K562 (cell line): Measurements from ENCODE around the gene ALKBH7. TPM values are rescaled to one million over a fixed set of nuclear protein-coding genes. Genes with fewer than 3 reads are reported as not detected.

Experiments
- ATAC-seq: fragments of 200-7000 bp; cut with Tn5 transposase; 3 replicates; pipeline ENCODE4 v1.9.1; 2020; ENCODE audit warnings: moderate library complexity
- BruUV-seq: library from RNA; stranded (reverse); fragments of 400-500 nt; replicated peaks from 2 replicates; lab custom pipeline; 2021; lab: Mats Ljungman, UMichigan
- CTCF ChIA-PET: fragments of 300-600 bp; formaldehyde crosslinking; extraction: SDS; loops from one replicate; lab custom pipeline; 2021; ENCODE audit warnings: low intra/inter-chr PET ratio; lab: Yijun Ruan, JAX
- POLR2A ChIA-PET: fragments of 300-600, 350-650 bp; sonication (Branson Sonifier 250); formaldehyde crosslinking; extraction: SDS; loops from one replicate; lab custom pipeline; 2021; ENCODE audit warnings: antibody characterized with exemption, inconsistent platforms; lab: Yijun Ruan, JAX
- DNase-seq, 4 experiments: peaks; one replicate each; pipeline versions ENCODE4 v3.0.0 to v3.0.0-alpha.2; 2011 to 2018; ENCODE audit warnings: low spot score in 3 of 4, mixed read lengths in 3 of 4; ENCODE audit errors: extremely low read depth in 1 of 4
- FAIRE-seq: peaks from 2 replicates; lab custom pipeline; 2011; peaks lifted over from hg19 to GRCh38; lab: Jason Lieb, UNC
- H2AFZ ChIP-seq: 2 replicates; pipeline ENCODE4 v1.6.0; 2011; ENCODE audit warnings: low read depth, low read length, control low read depth, inconsistent platforms
- H3K27ac ChIP-seq: fragments of 200-600 bp; 3 replicates; pipeline ENCODE4 v1.8.0; 2011; ENCODE audit warnings: low read depth, mild to moderate bottlenecking, control low read depth, inconsistent platforms, low read length, moderate library complexity, mixed read lengths; ENCODE audit errors: extremely low read depth
- H3K27me3 ChIP-seq, 2 experiments: fragments of 300-600 bp in 1 of 2; 2 replicates in 1 of 2; 3 replicates in 1 of 2; pipeline versions ENCODE4 v1.6.0 to v1.8.0; 2011; ENCODE audit warnings: inconsistent platforms in 2 of 2, low read length in 2 of 2, mild to moderate bottlenecking in 1 of 2, mixed read lengths in 1 of 2, moderate library complexity in 1 of 2; ENCODE audit not compliant: control insufficient read depth in 2 of 2, insufficient read depth in 2 of 2
- H3K36me3 ChIP-seq: fragments of 300-600 bp; 3 replicates; pipeline ENCODE4 v1.8.0; 2011; ENCODE audit warnings: mild to moderate bottlenecking, low read length, inconsistent platforms; ENCODE audit not compliant: control insufficient read depth, insufficient read depth
- H3K4me1 ChIP-seq, 2 experiments: fragments of 200-600 bp in 1 of 2; replicated peaks in 1 of 2; 2 replicates in 1 of 2; 3 replicates in 1 of 2; pipeline versions ENCODE4 v1.5.1 to v1.8.0; 2011; ENCODE audit warnings: inconsistent platforms in 2 of 2, low read length in 2 of 2, mild to moderate bottlenecking in 1 of 2, mixed read lengths in 1 of 2, moderate library complexity in 1 of 2; ENCODE audit not compliant: control insufficient read depth in 2 of 2, insufficient read depth in 2 of 2
- H3K4me2 ChIP-seq: 2 replicates; pipeline ENCODE4 v1.6.1; 2011; ENCODE audit warnings: low read length, control low read depth, inconsistent platforms, mixed read lengths; ENCODE audit not compliant: insufficient read depth
- H3K4me3 ChIP-seq: fragments of 200-600 bp; sonication (generic), shearing (Covaris generic); 2 replicates; pipeline ENCODE4 v1.5.1; 2016; ENCODE audit warnings: control low read depth, inconsistent platforms
- H3K79me2 ChIP-seq: fragments of 200-600 bp; 3 replicates; pipeline ENCODE4 v1.8.0; 2011; ENCODE audit warnings: low read length, inconsistent platforms; ENCODE audit not compliant: control insufficient read depth, insufficient read depth
- H3K9ac ChIP-seq, 2 experiments: 2 replicates each; pipeline versions ENCODE4 v1.6.0 to v1.6.1; 2011; ENCODE audit warnings: low read depth in 2 of 2, low read length in 2 of 2, control low read depth in 1 of 2, inconsistent platforms in 1 of 2, mild to moderate bottlenecking in 1 of 2, mixed read lengths in 1 of 2; ENCODE audit not compliant: insufficient read depth in 1 of 2
- H3K9me1 ChIP-seq: one replicate; pipeline ENCODE4 v1.6.0; 2011; ENCODE audit warnings: inconsistent platforms, mild to moderate bottlenecking, low read length, moderate library complexity; ENCODE audit not compliant: control insufficient read depth, insufficient read depth
- H3K9me3 ChIP-seq: replicated peaks from 2 replicates; pipeline ENCODE4 v1.5.1; 2011; ENCODE audit warnings: low read depth, low read length, inconsistent platforms; ENCODE audit not compliant: control insufficient read depth, insufficient read depth
- H4K20me1 ChIP-seq: replicated peaks from 2 replicates; pipeline ENCODE4 v1.6.1; 2011; ENCODE audit warnings: low read length, inconsistent platforms, mixed read lengths; ENCODE audit not compliant: control insufficient read depth, insufficient read depth
- CEBPG ChIP-seq, 3 experiments: fragments of 200-800 bp in 1 of 3; sonication (Bioruptor generic) in 1 of 3; sonication (generic) in 1 of 3; formaldehyde crosslinking in 1 of 3; IDR thresholded peaks in 2 of 3; conservative IDR thresholded peaks in 1 of 3; 2 replicates each; pipeline versions ENCODE4 v1.6.1 to v1.8.0; 2016 to 2022; ENCODE audit warnings: missing compliant biosample characterization in 2 of 3, missing genetic modification characterization in 2 of 3, mild to moderate bottlenecking in 1 of 3, missing genetic modification reagents in 1 of 3
- CREM ChIP-seq: IDR thresholded peaks from 2 replicates; pipeline ENCODE4 v1.6.1; 2014; ENCODE audit warnings: antibody characterized with exemption, low read depth
- DNMT1 ChIP-seq: fragments of 450-650 bp; IDR thresholded peaks from 2 replicates; pipeline ENCODE4 v1.6.1; 2016; ENCODE audit warnings: antibody characterized with exemption, mild to moderate bottlenecking
- EZH2 ChIP-seq: IDR thresholded peaks from 2 replicates; pipeline ENCODE4 v1.6.1; 2012; ENCODE audit warnings: low read depth, mild to moderate bottlenecking, inconsistent platforms, low read length, borderline replicate concordance
- HEY1 ChIP-seq: fragments of 250-450 bp; sonication (Bioruptor Pico); IDR thresholded peaks from 2 replicates; pipeline ENCODE4 v1.5.0; 2020; ENCODE audit warnings: mild to moderate bottlenecking, moderate library complexity, borderline replicate concordance
- HNRNPUL1 ChIP-seq: fragments of 200-400 bp; formaldehyde crosslinking; IDR thresholded peaks from 2 replicates; pipeline ENCODE4 v1.6.1; 2017; ENCODE audit warnings: low read length
- IFI16 ChIP-seq: fragments of 250-450 bp; sonication (Bioruptor Pico); IDR thresholded peaks from 2 replicates; pipeline ENCODE4 v2.1.2; 2022; ENCODE audit warnings: mild to moderate bottlenecking, inconsistent platforms
- JUNB ChIP-seq: fragments of 450-650 bp; formaldehyde crosslinking; conservative IDR thresholded peaks from 2 replicates; pipeline ENCODE4 v1.4.0; 2020; ENCODE audit warnings: mild to moderate bottlenecking
- MEF2D ChIP-seq: conservative IDR thresholded peaks from 2 replicates; pipeline ENCODE4 v1.6.1; 2016; ENCODE audit warnings: low read depth, missing genetic modification characterization, missing compliant biosample characterization
- NELFE ChIP-seq: IDR thresholded peaks from 2 replicates; pipeline ENCODE4 v1.6.1; 2011; ENCODE audit warnings: mild to moderate bottlenecking; ENCODE audit not compliant: insufficient read depth, insufficient read length
- RBM14 ChIP-seq: fragments of 200-400 bp; formaldehyde crosslinking; IDR thresholded peaks from 2 replicates; pipeline ENCODE4 v1.6.1; 2018; ENCODE audit warnings: low read depth, mild to moderate bottlenecking, low read length, moderate library complexity, borderline replicate concordance; ENCODE audit not compliant: insufficient read depth
- SUPT5H ChIP-seq: fragments of 450-650 bp; IDR thresholded peaks from 2 replicates; pipeline ENCODE4 v1.6.1; 2016
- TOE1 ChIP-seq, 2 experiments: fragments of 450-650 bp in 1 of 2; sonication (generic) in 1 of 2; formaldehyde crosslinking in 1 of 2; IDR thresholded peaks; 2 replicates each; pipeline versions ENCODE4 v1.7.1 to v1.8.0; 2016 to 2022; ENCODE audit warnings: borderline replicate concordance in 2 of 2, mild to moderate bottlenecking in 2 of 2, antibody characterized with exemption in 1 of 2, inconsistent platforms in 1 of 2, low read depth in 1 of 2, missing genetic modification reagents in 1 of 2, moderate library complexity in 1 of 2
- ZC3H8 ChIP-seq: fragments of 450-650 bp; IDR thresholded peaks from 2 replicates; pipeline ENCODE4 v1.6.1; 2017
- ZEB2 ChIP-seq: fragments of 450-650 bp; IDR thresholded peaks from 2 replicates; pipeline ENCODE4 v1.6.1; 2016
- ZNF347 ChIP-seq: fragments of 450-650 bp; formaldehyde crosslinking; IDR thresholded peaks from 2 replicates; pipeline ENCODE4 v1.4.0; 2020; ENCODE audit warnings: low read depth, mild to moderate bottlenecking, moderate library complexity
- ZZZ3 ChIP-seq: fragments of 450-650 bp; IDR thresholded peaks from 2 replicates; pipeline ENCODE4 v1.6.1; 2016; ENCODE audit warnings: antibody characterized with exemption, mild to moderate bottlenecking, moderate library complexity
- WGBS: fragments of 100-300 bp; shearing (Covaris generic); methylation state at CpG from one replicate; pipeline ENCODE4 v1.1.6; 2016; ENCODE audit warnings: low coverage, mixed read lengths; ENCODE audit not compliant: insufficient coverage; ENCODE audit errors: missing lambda C conversion rate; 5-methylcytosine and 5-hydroxymethylcytosine counted together
- in situ Hi-C: fragments of 300-500 bp; cut with MboI; formaldehyde crosslinking; loops from 4 replicates; pipeline ENCODE4 v1.15.0; 2018; ENCODE audit warnings: inconsistent platforms, mixed read lengths
- intact Hi-C: fragments of 100-400 bp; cut with micrococcal nuclease; formaldehyde crosslinking; loops from 2 replicates; pipeline ENCODE4 v1.14.2; 2022
- polyA plus RNA-seq, 8 experiments: library from polyadenylated mRNA; depleted of rRNA in 4 of 8; stranded (reverse) in 5 of 8; unstranded in 3 of 8; fragments of >200 nt; fragmentation: Nextera tagmentation in 2 of 8; fragmentation: Illumina TruSeq in 1 of 8; extraction: Ambion mirVana in 2 of 8; extraction: Trizol in 1 of 8; gene quantifications; 2 replicates each; pipeline versions ENCODE4 v1.2.1 to v1.2.3, GENCODE V29; 2011 to 2014; ENCODE audit warnings: inconsistent platforms in 1 of 8, missing spikeins in 1 of 8
- total RNA-seq, 7 experiments: library from RNA; depleted of rRNA in 6 of 7; stranded (reverse); fragments of >200 nt in 6 of 7; fragmentation: Illumina TruSeq in 2 of 7; extraction: Trizol in 2 of 7; gene quantifications; 2 replicates each; pipeline versions ENCODE4 v1.2.1 to v1.2.3, GENCODE V29; 2011 to 2021; ENCODE audit warnings: low replicate concordance in 1 of 7
- TF ChIP-seq, protein P1 (sequence below): sonication (generic); formaldehyde crosslinking; IDR thresholded peaks from 2 replicates; pipeline ENCODE4 v1.8.1; 2022; ENCODE audit warnings: missing genetic modification reagents
- TF ChIP-seq, protein P2 (sequence below): fragments of 250-450 bp; sonication (Bioruptor Pico); IDR thresholded peaks from 2 replicates; pipeline ENCODE4 v1.8.0; 2022; ENCODE audit warnings: inconsistent platforms

Gene ALKBH7
- total and polyA plus RNA-seq, 9 of the 15 experiments (the other 6 are each of a cell fraction or from before 2014, with no cell fraction given), result 0.69 to 94.8 (median 17.6) TPM

DNA sequence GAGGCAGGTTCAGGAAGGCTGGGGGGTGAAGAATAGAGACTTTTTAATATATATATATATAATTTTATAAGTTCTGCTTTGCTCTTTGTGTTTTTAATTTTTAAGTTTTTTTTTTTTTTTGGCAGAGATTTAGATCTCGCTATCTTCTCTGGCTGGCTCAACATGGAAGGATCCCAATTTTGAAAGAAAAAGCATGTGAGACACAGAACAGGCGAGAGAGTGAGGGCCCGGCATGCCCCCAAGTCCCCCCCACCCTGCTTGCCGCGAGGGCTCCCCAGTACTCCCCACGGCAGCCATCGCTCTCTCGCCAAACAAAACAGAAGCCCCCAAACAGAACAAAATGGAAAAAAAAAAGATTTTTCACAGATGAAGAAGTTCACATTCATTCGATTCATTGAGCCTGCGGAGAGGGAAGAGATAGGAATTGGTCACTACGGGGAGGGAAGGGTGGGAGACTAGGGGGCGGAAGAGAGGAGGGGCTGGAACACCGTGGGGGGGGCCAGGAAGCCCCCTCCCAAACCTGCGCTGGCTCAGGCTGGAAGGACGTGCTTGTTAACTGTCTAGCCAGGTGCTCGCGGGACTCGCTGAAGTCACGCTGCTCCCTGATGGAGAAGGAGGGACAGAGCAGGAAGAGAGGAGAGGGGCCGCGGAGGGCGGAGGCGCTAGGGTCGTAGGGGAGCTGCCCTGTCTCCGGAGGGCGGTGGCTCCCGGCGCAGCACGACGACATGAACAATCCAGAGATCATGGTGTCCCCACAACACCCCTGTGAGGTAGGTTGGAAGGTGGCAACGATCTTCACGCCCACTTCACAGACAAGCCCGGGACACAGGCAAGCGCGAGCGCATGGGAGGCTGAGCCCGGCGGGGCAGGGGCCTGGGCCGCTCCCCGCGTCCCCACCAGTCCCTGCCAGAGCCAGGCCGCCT, 41.4 kb downstream of the ALKBH7 start:
- no peaks in the 10 kb centered on the region for H3K9me3 ChIP-seq
- intact Hi-C loops, result no loop called here
- H3K27ac ChIP-seq, result no peak overlapping the region
- peaks cover 3% of the 10 kb centered on the region; the same call in 1 of the 3 replicates for H3K79me2 ChIP-seq
- H3K36me3 ChIP-seq, result peaks cover 56% of the 10 kb centered on the region; the same call in 2 of the 3 replicates
- CTCF ChIA-PET, result no interaction called here
- DNase-seq, result peak in 2 of 4 experiments; percentile 26 to 36
- WGBS, result 84% methylated on average over 23 of the region's 42 CpGs
- no peak overlapping the region for H2AFZ ChIP-seq
- H3K9ac ChIP-seq, result 0 out of 4 replicates have a peak overlapping the region, but pooled peaks of 1 of the 2 experiments have one; percentile 36
- POLR2A ChIA-PET, result interaction anchor here (1.0 kb wide), 2 partner anchors 11 to 42 kb away, joined by 4 read pairs; partner anchors contain the start of genes ALKBH7 and KHSRP
- H4K20me1 ChIP-seq, result peaks cover 8% of the 10 kb centered on the region; the same call in 1 of the 2 replicates
- in situ Hi-C loops, result no loop called here
- peak; percentile 17; the same call in 2 of the 3 replicates for ATAC-seq
- FAIRE-seq, result no peak
- TSS peak; percentile 52 for BruUV-seq
- H3K4me1 ChIP-seq, result peaks cover 0 to 50% of the 10 kb centered on the region in 2 experiments; a peak in 2 of 5 replicates
- H3K4me2 ChIP-seq, result no peak overlapping the region
- no peaks in the 10 kb centered on the region for H3K9me1 ChIP-seq
- H3K4me3 ChIP-seq, result no peak overlapping the region
- H3K27me3 ChIP-seq, result no peaks in the 10 kb centered on the region
- TF ChIP-seq RBM14 (no peak), HEY1 (CRISPR knock-in tag) (no peak), ZZZ3 (no peak), CEBPG (CRISPR knock-in tag; IDR thresholded peaks at IDR 0.05) (no peak), CEBPG (tag; conservative IDR thresholded peaks at IDR 0.05 in 1 of 2, IDR thresholded peaks at IDR 0.05 in 1 of 2) (no peak), DNMT1 (no peak), ZNF347 (CRISPR knock-in tag) (no peak), ZC3H8 (no peak), CREM (no peak), EZH2 (no peak), ZEB2 (no peak), NELFE (no peak), IFI16 (CRISPR knock-in tag) (no peak), SUPT5H (0 out of 2 replicates have a peak, but pooled peaks have one; percentile 28), HNRNPUL1 (no peak), JUNB (no peak), TOE1 (IDR thresholded peaks at IDR 0.05; ENCODE audit: borderline replicate concordance) (no peak), TOE1 (CRISPR knock-in tag; IDR thresholded peaks at IDR 0.05; ENCODE audit: borderline replicate concordance, low read depth) (no peak), MEF2D (tag) (no peak)
- TF ChIP-seq, protein P1, sequence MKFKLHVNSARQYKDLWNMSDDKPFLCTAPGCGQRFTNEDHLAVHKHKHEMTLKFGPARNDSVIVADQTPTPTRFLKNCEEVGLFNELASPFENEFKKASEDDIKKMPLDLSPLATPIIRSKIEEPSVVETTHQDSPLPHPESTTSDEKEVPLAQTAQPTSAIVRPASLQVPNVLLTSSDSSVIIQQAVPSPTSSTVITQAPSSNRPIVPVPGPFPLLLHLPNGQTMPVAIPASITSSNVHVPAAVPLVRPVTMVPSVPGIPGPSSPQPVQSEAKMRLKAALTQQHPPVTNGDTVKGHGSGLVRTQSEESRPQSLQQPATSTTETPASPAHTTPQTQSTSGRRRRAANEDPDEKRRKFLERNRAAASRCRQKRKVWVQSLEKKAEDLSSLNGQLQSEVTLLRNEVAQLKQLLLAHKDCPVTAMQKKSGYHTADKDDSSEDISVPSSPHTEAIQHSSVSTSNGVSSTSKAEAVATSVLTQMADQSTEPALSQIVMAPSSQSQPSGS (CRISPR knock-in tag), result no peak
- TF ChIP-seq, protein P2, sequence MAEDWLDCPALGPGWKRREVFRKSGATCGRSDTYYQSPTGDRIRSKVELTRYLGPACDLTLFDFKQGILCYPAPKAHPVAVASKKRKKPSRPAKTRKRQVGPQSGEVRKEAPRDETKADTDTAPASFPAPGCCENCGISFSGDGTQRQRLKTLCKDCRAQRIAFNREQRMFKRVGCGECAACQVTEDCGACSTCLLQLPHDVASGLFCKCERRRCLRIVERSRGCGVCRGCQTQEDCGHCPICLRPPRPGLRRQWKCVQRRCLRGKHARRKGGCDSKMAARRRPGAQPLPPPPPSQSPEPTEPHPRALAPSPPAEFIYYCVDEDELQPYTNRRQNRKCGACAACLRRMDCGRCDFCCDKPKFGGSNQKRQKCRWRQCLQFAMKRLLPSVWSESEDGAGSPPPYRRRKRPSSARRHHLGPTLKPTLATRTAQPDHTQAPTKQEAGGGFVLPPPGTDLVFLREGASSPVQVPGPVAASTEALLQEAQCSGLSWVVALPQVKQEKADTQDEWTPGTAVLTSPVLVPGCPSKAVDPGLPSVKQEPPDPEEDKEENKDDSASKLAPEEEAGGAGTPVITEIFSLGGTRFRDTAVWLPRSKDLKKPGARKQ (CRISPR knock-in tag), result no peak
